HEK293 (cell line): ENCODE results near the gene DDX41.

ENCODE experiments used
- CTCF ChIA-PET: fragments of 350-600 bp; formaldehyde crosslinking; extraction: SDS; loops from one replicate; lab custom pipeline; 2021; ENCODE audit warnings: antibody characterized with exemption; lab: Yijun Ruan, JAX
- POLR2A ChIA-PET: fragments of 300-600 bp; formaldehyde crosslinking; extraction: SDS; loops from one replicate; lab custom pipeline; 2020; ENCODE audit warnings: antibody characterized with exemption, inconsistent platforms; lab: Yijun Ruan, JAX
- H3K27ac ChIP-seq: fragments of 200-500 bp; sonication (Bioruptor generic); 2 replicates; pipeline ENCODE4 v1.5.1; 2014; ENCODE audit warnings: low read depth, low read length, control low read depth, inconsistent platforms; ENCODE audit errors: extremely low read depth
- H3K36me3 ChIP-seq, 2 experiments: fragments of 200-500 bp in 1 of 2; sonication (Bioruptor generic) in 1 of 2; 1 replicate in 1 of 2; 2 replicates in 1 of 2; pipeline ENCODE4 v1.5.1; 2014 to 2017; ENCODE audit warnings: inconsistent platforms in 2 of 2, low read length in 2 of 2; ENCODE audit not compliant: control insufficient read depth in 2 of 2, insufficient read depth in 1 of 2
- H3K4me1 ChIP-seq: fragments of 200-500 bp; sonication (Bioruptor generic); 2 replicates; pipeline ENCODE4 v1.5.1; 2014; ENCODE audit warnings: mild to moderate bottlenecking, low read length, inconsistent platforms; ENCODE audit not compliant: control insufficient read depth, insufficient read depth
- H3K4me3 ChIP-seq: 2 replicates; pipeline ENCODE4 v1.5.1; 2011; ENCODE audit warnings: low read depth, mild to moderate bottlenecking, control low read depth, low read length, moderate library complexity
- H3K9me3 ChIP-seq: fragments of 200-500 bp; sonication (Bioruptor generic); 2 replicates; pipeline ENCODE4 v1.5.1; 2014; ENCODE audit warnings: low read depth, low read length, inconsistent platforms; ENCODE audit not compliant: control insufficient read depth, insufficient read depth
- KLF1 ChIP-seq: fragments of 450-650 bp; formaldehyde crosslinking; IDR thresholded peaks from 2 replicates; pipeline ENCODE4 v1.5.1; 2016; ENCODE audit warnings: missing biosample characterization, missing genetic modification characterization
- MZF1 ChIP-seq: fragments of 450-650 bp; formaldehyde crosslinking; IDR thresholded peaks from 2 replicates; pipeline ENCODE4 v1.5.1; 2017; ENCODE audit warnings: missing biosample characterization, missing genetic modification characterization, borderline replicate concordance
- OVOL3 ChIP-seq: fragments of 450-650 bp; formaldehyde crosslinking; IDR thresholded peaks from 2 replicates; pipeline ENCODE4 v1.5.1; 2016; ENCODE audit warnings: missing biosample characterization, missing genetic modification characterization
- ZNF114 ChIP-seq: fragments of 450-650 bp; formaldehyde crosslinking; IDR thresholded peaks from 2 replicates; pipeline ENCODE4 v1.5.0; 2017; ENCODE audit warnings: missing biosample characterization, missing genetic modification characterization
- ZNF155 ChIP-seq: fragments of 450-650 bp; formaldehyde crosslinking; IDR thresholded peaks from 2 replicates; pipeline ENCODE4 v1.5.1; 2016; ENCODE audit warnings: missing biosample characterization, missing genetic modification characterization
- ZNF391 ChIP-seq: fragments of 450-650 bp; formaldehyde crosslinking; IDR thresholded peaks from 2 replicates; pipeline ENCODE4 v1.5.1; 2016; ENCODE audit warnings: low read depth, missing biosample characterization, missing genetic modification characterization, borderline replicate concordance
- ZNF501 ChIP-seq: fragments of 450-650 bp; formaldehyde crosslinking; IDR thresholded peaks from 2 replicates; pipeline ENCODE4 v1.5.1; 2016; ENCODE audit warnings: missing biosample characterization, missing genetic modification characterization
- ZNF549 ChIP-seq: fragments of 450-650 bp; IDR thresholded peaks from 2 replicates; pipeline ENCODE4 v1.5.1; 2018; ENCODE audit warnings: missing biosample characterization, missing genetic modification characterization, mild to moderate bottlenecking, inconsistent platforms, moderate library complexity
- ZNF560 ChIP-seq: fragments of 450-650 bp; formaldehyde crosslinking; IDR thresholded peaks from 2 replicates; pipeline ENCODE4 v1.5.1; 2017; ENCODE audit warnings: missing biosample characterization, missing genetic modification characterization, borderline replicate concordance
- ZNF585B ChIP-seq: fragments of 450-650 bp; formaldehyde crosslinking; IDR thresholded peaks from 2 replicates; pipeline ENCODE4 v1.5.1; 2016; ENCODE audit warnings: missing biosample characterization, missing genetic modification characterization
- ZNF629 ChIP-seq: fragments of 450-650 bp; formaldehyde crosslinking; IDR thresholded peaks from 2 replicates; pipeline ENCODE4 v1.5.1; 2017; ENCODE audit warnings: missing biosample characterization, missing genetic modification characterization
- ZSCAN23 ChIP-seq: fragments of 450-650 bp; formaldehyde crosslinking; IDR thresholded peaks from 2 replicates; pipeline ENCODE4 v1.5.1; 2016; ENCODE audit warnings: missing biosample characterization, missing genetic modification characterization
- TF ChIP-seq, protein P1 (sequence below): fragments of 450-650 bp; formaldehyde crosslinking; IDR thresholded peaks from 2 replicates; pipeline ENCODE4 v1.5.1; 2016; ENCODE audit warnings: missing biosample characterization, missing genetic modification characterization
- TF ChIP-seq, protein P2 (sequence below): fragments of 450-650 bp; formaldehyde crosslinking; IDR thresholded peaks from 2 replicates; pipeline ENCODE4 v1.5.1; 2017; ENCODE audit warnings: missing biosample characterization, missing genetic modification characterization
- TF ChIP-seq, protein P3 (sequence below): fragments of 450-650 bp; formaldehyde crosslinking; IDR thresholded peaks from 2 replicates; pipeline ENCODE4 v1.5.1; 2016; ENCODE audit warnings: missing biosample characterization, missing genetic modification characterization
- TF ChIP-seq, protein P4 (sequence below): fragments of 450-650 bp; formaldehyde crosslinking; IDR thresholded peaks from 2 replicates; pipeline ENCODE4 v1.5.0; 2017; ENCODE audit warnings: missing biosample characterization, missing genetic modification characterization, borderline replicate concordance
- TF ChIP-seq, protein P5 (sequence below): fragments of 450-650 bp; formaldehyde crosslinking; IDR thresholded peaks from 2 replicates; pipeline ENCODE4 v1.5.1; 2016; ENCODE audit warnings: missing biosample characterization, missing genetic modification characterization

Gene DDX41

DNA sequence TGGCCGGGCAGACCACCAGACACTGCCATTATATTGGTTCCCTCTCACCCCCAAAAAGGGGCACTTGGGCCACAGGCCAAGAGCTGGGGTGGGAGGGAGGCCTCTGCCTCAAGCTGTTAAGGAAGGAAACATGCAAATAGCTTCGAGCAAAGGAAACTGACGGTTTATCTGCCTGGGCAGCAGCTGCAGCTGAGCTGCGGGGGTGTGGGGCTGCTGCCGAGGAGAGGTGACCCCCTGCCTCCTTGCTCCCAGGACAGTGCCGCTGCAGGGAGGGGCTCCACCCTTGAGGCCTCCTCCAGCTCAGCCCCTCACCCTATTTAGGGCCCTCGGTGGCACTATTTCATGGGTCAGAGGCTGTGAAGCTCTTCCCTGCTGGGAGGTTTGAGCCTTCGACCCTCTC is 7.9 kb downstream of the DDX41 start (continued):
- TF ChIP-seq, protein P1, sequence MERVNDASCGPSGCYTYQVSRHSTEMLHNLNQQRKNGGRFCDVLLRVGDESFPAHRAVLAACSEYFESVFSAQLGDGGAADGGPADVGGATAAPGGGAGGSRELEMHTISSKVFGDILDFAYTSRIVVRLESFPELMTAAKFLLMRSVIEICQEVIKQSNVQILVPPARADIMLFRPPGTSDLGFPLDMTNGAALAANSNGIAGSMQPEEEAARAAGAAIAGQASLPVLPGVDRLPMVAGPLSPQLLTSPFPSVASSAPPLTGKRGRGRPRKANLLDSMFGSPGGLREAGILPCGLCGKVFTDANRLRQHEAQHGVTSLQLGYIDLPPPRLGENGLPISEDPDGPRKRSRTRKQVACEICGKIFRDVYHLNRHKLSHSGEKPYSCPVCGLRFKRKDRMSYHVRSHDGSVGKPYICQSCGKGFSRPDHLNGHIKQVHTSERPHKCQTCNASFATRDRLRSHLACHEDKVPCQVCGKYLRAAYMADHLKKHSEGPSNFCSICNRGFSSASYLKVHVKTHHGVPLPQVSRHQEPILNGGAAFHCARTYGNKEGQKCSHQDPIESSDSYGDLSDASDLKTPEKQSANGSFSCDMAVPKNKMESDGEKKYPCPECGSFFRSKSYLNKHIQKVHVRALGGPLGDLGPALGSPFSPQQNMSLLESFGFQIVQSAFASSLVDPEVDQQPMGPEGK, result no peak
- TF ChIP-seq KLF1 (tag by site-specific recombination), result no peak
- TF ChIP-seq, protein P2, sequence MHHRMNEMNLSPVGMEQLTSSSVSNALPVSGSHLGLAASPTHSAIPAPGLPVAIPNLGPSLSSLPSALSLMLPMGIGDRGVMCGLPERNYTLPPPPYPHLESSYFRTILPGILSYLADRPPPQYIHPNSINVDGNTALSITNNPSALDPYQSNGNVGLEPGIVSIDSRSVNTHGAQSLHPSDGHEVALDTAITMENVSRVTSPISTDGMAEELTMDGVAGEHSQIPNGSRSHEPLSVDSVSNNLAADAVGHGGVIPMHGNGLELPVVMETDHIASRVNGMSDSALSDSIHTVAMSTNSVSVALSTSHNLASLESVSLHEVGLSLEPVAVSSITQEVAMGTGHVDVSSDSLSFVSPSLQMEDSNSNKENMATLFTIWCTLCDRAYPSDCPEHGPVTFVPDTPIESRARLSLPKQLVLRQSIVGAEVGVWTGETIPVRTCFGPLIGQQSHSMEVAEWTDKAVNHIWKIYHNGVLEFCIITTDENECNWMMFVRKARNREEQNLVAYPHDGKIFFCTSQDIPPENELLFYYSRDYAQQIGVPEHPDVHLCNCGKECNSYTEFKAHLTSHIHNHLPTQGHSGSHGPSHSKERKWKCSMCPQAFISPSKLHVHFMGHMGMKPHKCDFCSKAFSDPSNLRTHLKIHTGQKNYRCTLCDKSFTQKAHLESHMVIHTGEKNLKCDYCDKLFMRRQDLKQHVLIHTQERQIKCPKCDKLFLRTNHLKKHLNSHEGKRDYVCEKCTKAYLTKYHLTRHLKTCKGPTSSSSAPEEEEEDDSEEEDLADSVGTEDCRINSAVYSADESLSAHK (tag by site-specific recombination), result no peak
- TF ChIP-seq ZNF501 (tag by site-specific recombination), result no peak
- no peak for TF ChIP-seq ZNF114

DNA sequence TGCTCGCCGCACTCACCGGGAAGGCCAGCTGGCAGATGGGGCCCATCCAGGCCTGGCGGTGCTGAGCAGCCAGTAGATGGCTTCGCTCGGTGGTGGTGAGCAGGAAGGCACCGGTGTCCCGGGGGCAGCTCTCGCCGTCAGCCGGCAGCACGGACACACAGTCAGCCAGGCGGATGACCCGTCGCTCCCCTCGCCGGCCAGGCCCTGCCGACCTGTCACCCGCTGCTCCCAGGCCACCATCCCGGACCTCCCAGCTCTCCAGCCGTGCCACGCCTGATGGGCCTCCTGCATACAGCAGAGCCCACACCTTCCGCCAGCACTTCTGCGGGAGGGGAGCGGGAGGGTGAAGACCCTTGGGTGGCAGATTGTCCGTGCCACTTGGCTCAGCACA is 8.5 kb downstream of the DDX41 start:
- TF ChIP-seq ZSCAN23 (tag by site-specific recombination), result no peak
- no peak for TF ChIP-seq OVOL3 (tag by site-specific recombination)
- TF ChIP-seq ZNF585B (tag by site-specific recombination), result no peak
- TF ChIP-seq ZNF560, result no peak
- TF ChIP-seq ZNF549 (tag by site-specific recombination), result no peak
- CTCF ChIA-PET, result no interaction called here
- Histone ChIP-seq H3K4me3 (no peak overlapping the region), H3K36me3 (peaks cover 3 to 44% of the 10 kb centered on the region in 2 experiments; a peak in 2 of 3 replicates), H3K27ac (no peak overlapping the region), H3K4me1 (no peaks in the 10 kb centered on the region), H3K9me3 (no peaks in the 10 kb centered on the region)
- POLR2A ChIA-PET, result interaction anchor here (0.9 to 3.1 kb wide), 4 partner anchors 11 to 82 kb away, joined by 3 to 18 read pairs (median 6); partner anchors contain the start of genes GRK6 and PDLIM7

DNA sequence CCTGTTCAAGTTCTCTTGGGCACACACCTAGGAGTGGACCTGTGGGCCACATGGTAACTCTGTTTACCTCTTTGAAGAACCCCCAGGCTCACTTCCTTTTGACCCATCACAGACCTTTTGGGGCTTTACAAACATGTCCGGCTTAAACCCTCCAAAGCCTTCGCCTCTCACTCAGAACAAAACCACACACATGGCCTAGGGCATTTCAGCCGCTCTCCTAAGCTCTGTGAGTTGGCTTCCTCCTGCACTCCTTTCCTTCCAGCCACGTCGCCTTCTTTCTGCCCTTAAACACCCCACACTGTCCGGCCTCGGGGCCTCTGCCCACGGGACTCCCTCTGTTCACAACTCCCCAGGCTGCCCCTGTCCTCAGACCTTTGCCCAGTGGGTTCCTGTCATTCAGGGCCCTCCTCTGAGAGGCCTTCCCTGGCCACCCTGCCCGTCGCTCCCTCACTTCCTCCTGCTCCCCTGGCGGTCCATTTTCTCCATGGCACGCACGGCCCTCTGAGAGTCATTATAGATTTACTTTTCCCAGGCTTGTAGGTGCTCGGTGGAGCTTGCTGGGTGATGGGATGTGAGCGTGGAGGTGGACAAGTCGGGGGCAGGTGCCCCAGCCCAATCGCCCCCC is 9.1 kb downstream of the DDX41 start:
- TF ChIP-seq ZNF391 (no peak), ZNF155 (tag by site-specific recombination) (no peak), ZNF629 (no peak), MZF1 (tag by site-specific recombination) (no peak)
- TF ChIP-seq, protein P3, sequence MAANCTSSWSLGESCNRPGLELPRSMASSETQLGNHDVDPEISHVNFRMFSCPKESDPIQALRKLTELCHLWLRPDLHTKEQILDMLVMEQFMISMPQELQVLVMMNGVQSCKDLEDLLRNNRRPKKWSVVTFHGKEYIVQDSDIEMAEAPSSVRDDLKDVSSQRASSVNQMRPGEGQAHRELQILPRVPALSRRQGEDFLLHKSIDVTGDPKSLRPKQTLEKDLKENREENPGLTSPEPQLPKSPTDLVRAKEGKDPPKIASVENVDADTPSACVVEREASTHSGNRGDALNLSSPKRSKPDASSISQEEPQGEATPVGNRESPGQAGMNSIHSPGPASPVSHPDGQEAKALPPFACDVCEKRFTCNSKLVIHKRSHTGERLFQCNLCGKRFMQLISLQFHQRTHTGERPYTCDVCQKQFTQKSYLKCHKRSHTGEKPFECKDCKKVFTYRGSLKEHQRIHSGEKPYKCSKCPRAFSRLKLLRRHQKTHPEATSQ (tag by site-specific recombination), result no peak
- TF ChIP-seq, protein P4, sequence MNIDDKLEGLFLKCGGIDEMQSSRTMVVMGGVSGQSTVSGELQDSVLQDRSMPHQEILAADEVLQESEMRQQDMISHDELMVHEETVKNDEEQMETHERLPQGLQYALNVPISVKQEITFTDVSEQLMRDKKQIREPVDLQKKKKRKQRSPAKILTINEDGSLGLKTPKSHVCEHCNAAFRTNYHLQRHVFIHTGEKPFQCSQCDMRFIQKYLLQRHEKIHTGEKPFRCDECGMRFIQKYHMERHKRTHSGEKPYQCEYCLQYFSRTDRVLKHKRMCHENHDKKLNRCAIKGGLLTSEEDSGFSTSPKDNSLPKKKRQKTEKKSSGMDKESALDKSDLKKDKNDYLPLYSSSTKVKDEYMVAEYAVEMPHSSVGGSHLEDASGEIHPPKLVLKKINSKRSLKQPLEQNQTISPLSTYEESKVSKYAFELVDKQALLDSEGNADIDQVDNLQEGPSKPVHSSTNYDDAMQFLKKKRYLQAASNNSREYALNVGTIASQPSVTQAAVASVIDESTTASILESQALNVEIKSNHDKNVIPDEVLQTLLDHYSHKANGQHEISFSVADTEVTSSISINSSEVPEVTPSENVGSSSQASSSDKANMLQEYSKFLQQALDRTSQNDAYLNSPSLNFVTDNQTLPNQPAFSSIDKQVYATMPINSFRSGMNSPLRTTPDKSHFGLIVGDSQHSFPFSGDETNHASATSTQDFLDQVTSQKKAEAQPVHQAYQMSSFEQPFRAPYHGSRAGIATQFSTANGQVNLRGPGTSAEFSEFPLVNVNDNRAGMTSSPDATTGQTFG (tag by site-specific recombination), result no peak
- TF ChIP-seq, protein P5, sequence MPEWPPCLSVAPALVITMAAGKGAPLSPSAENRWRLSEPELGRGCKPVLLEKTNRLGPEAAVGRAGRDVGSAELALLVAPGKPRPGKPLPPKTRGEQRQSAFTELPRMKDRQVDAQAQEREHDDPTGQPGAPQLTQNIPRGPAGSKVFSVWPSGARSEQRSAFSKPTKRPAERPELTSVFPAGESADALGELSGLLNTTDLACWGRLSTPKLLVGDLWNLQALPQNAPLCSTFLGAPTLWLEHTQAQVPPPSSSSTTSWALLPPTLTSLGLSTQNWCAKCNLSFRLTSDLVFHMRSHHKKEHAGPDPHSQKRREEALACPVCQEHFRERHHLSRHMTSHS, result no peak
- no peaks in the 10 kb centered on the region for H3K9me3 ChIP-seq
- ChIA-PET CTCF (interaction anchor here (0.6 to 1.1 kb wide), 2 partner anchors 8 to 21 kb away, joined by 3 read pairs; no protein-coding TSS in a partner anchor), POLR2A (interaction anchor here (0.7 to 3.1 kb wide), 4 partner anchors 11 to 81 kb away, joined by 3 to 18 read pairs (median 4); partner anchors contain the start of genes GRK6 and PDLIM7)
- H3K4me3 ChIP-seq, result no peak overlapping the region
- H3K27ac ChIP-seq, result no peak overlapping the region
- peaks cover 0 to 39% of the 10 kb centered on the region in 2 experiments; a peak in 2 of 3 replicates for H3K36me3 ChIP-seq
- H3K4me1 ChIP-seq, result no peaks in the 10 kb centered on the region
